ENCODE data around the gene SGCE. TPM values are rescaled to one million over a fixed set of nuclear protein-coding genes. Genes with fewer than 3 reads are reported as not detected.

SGCE gene
- total and polyA plus RNA-seq, 2 experiments from 2014 or later: 77.6 to 114 TPM

GRCh38 chr7:94632338-94633013 lies 23.5 kb downstream of the SGCE start:
- Histone ChIP-seq H3K27ac (peak overlapping the region; percentile 29), H4K20me1 (ENCODE audit: insufficient read depth, poor library complexity, severe bottlenecking) (no peaks in the 10 kb centered on the region), H3K9me2 (replicated peaks; ENCODE audit: insufficient read depth) (no peaks in the 10 kb centered on the region), H3K36me3 (replicated peaks; ENCODE audit: insufficient read depth, low read depth) (no peaks in the 10 kb centered on the region), H3K9me3 (ENCODE audit: low read depth) (no peaks in the 10 kb centered on the region), H3K4me1 (ENCODE audit: insufficient read depth) (peaks cover 10% of the 10 kb centered on the region), H3K4me2 (peak overlapping the region; percentile 49), H3K27me3 (no peaks in the 10 kb centered on the region), H3K4me3 (no peak overlapping the region), H3K79me2 (peaks cover 52% of the 10 kb centered on the region), H2AFZ (no peak overlapping the region)
- 39% methylated on average over 5 of the region's 5 CpGs for WGBS (ENCODE audit: low lambda C conversion rate, missing lambda C conversion rate)
- DNase-seq (ENCODE audit: low spot score): peak; percentile 30
- TF ChIP-seq EZH2 (IDR thresholded peaks at IDR 0.05; ENCODE audit: borderline replicate concordance) (no peak), EZH2phosphoT487 (IDR thresholded peaks at IDR 0.05; ENCODE audit: low read depth, severe bottlenecking, unreplicated experiment) (no peak), CTCF (IDR thresholded peaks at IDR 0.05; ENCODE audit: poor library complexity) (no peak)

- no peaks in the 10 kb centered on the region for H3K9me2 ChIP-seq (replicated peaks; ENCODE audit: insufficient read depth)
- peak overlapping the region; percentile 10 for H3K27ac ChIP-seq
- no peak for DNase-seq (ENCODE audit: low spot score)
- no peak for TF ChIP-seq CTCF (IDR thresholded peaks at IDR 0.05; ENCODE audit: poor library complexity)
- no peak for TF ChIP-seq EZH2 (IDR thresholded peaks at IDR 0.05; ENCODE audit: borderline replicate concordance)
- TF ChIP-seq EZH2phosphoT487 (IDR thresholded peaks at IDR 0.05; ENCODE audit: low read depth, severe bottlenecking, unreplicated experiment): no peak
- H2AFZ ChIP-seq: no peak overlapping the region
- no peak overlapping the region for H3K4me2 ChIP-seq
- H3K36me3 ChIP-seq (replicated peaks; ENCODE audit: insufficient read depth, low read depth): no peaks in the 10 kb centered on the region
- no peaks in the 10 kb centered on the region for H3K9me3 ChIP-seq (ENCODE audit: low read depth)
- no peak overlapping the region for H3K4me3 ChIP-seq
- H3K27me3 ChIP-seq: no peaks in the 10 kb centered on the region
- 76% methylated on average over 4 of the region's 4 CpGs for whole genome bisulfite sequencing (ENCODE audit: low lambda C conversion rate, missing lambda C conversion rate)
- H3K4me1 ChIP-seq (ENCODE audit: insufficient read depth): peaks cover 10% of the 10 kb centered on the region
- H3K79me2 ChIP-seq: peaks cover 42% of the 10 kb centered on the region
- H4K20me1 ChIP-seq (ENCODE audit: insufficient read depth, poor library complexity, severe bottlenecking): no peaks in the 10 kb centered on the region
Measured at GRCh38 chr7:94630855-94631254, 25.1 kb downstream of the SGCE start.

- H3K4me2 ChIP-seq: no peak overlapping the region
- H3K79me2 ChIP-seq: peaks cover 6% of the 10 kb centered on the region
- no peaks in the 10 kb centered on the region for H3K9me3 ChIP-seq (ENCODE audit: low read depth)
- WGBS (ENCODE audit: low lambda C conversion rate, missing lambda C conversion rate): 56% methylated on average over 3 of the region's 3 CpGs
- H3K9me2 ChIP-seq (replicated peaks; ENCODE audit: insufficient read depth): no peaks in the 10 kb centered on the region
- H2AFZ ChIP-seq: no peak overlapping the region
- H3K4me1 ChIP-seq (ENCODE audit: insufficient read depth): peaks cover 4% of the 10 kb centered on the region
- H3K36me3 ChIP-seq (replicated peaks; ENCODE audit: insufficient read depth, low read depth): no peaks in the 10 kb centered on the region
- no peaks in the 10 kb centered on the region for H4K20me1 ChIP-seq (ENCODE audit: insufficient read depth, poor library complexity, severe bottlenecking)
- H3K27me3 ChIP-seq: no peaks in the 10 kb centered on the region
- TF ChIP-seq EZH2phosphoT487 (IDR thresholded peaks at IDR 0.05; ENCODE audit: low read depth, severe bottlenecking, unreplicated experiment) (no peak), EZH2 (IDR thresholded peaks at IDR 0.05; ENCODE audit: borderline replicate concordance) (no peak), CTCF (IDR thresholded peaks at IDR 0.05; ENCODE audit: poor library complexity) (no peak)
- no peak for DNase-seq (ENCODE audit: low spot score)
- H3K4me3 ChIP-seq: no peak overlapping the region
- H3K27ac ChIP-seq: no peak overlapping the region
Measured at GRCh38 chr7:94623820-94624219, 32.1 kb downstream of the SGCE start.

Data from hepatocyte (in vitro differentiated cells).